H9 (cell line): ENCODE data around the gene ATP2B2. TPM values are rescaled to one million over a fixed set of nuclear protein-coding genes. Genes with fewer than 3 reads are reported as not detected.

Experiments used
- DNase-seq: peaks from one replicate; pipeline ENCODE4 v3.0.0-alpha.2; 2017
- H2AFZ ChIP-seq: one replicate; pipeline ENCODE4 v1.6.1; 2013; ENCODE audit warnings: mild to moderate bottlenecking, low read length, control low read depth, moderate library complexity
- H2AK5ac ChIP-seq: 2 replicates; pipeline ENCODE4 v1.6.1; 2013; ENCODE audit warnings: low read length, control low read depth, mixed read lengths; ENCODE audit not compliant: insufficient read length
- H2BK120ac ChIP-seq: one replicate; pipeline ENCODE4 v1.6.1; 2013; ENCODE audit warnings: low read depth, mild to moderate bottlenecking, low read length, control low read depth, inconsistent platforms; ENCODE audit not compliant: poor library complexity, severe bottlenecking
- H2BK12ac ChIP-seq: 2 replicates; pipeline ENCODE4 v1.6.1; 2013; ENCODE audit warnings: low read length, control low read depth, mixed read lengths, low read depth; ENCODE audit not compliant: insufficient read length
- H2BK15ac ChIP-seq: 2 replicates; pipeline ENCODE4 v1.6.1; 2013; ENCODE audit warnings: low read depth, low read length, control low read depth
- H2BK20ac ChIP-seq: one replicate; pipeline ENCODE4 v1.6.1; 2013; ENCODE audit warnings: low read depth, mild to moderate bottlenecking, low read length, control low read depth, inconsistent platforms; ENCODE audit not compliant: poor library complexity, severe bottlenecking
- H2BK5ac ChIP-seq: 2 replicates; pipeline ENCODE4 v1.6.1; 2013; ENCODE audit warnings: low read length, control low read depth, mixed read lengths; ENCODE audit not compliant: insufficient read length
- H3K14ac ChIP-seq: 2 replicates; pipeline ENCODE4 v1.6.1; 2013; ENCODE audit warnings: low read length, control low read depth; ENCODE audit not compliant: insufficient read depth
- H3K18ac ChIP-seq: 2 replicates; pipeline ENCODE4 v1.6.1; 2013; ENCODE audit warnings: low read depth, mild to moderate bottlenecking, mixed read lengths, low read length, control low read depth; ENCODE audit not compliant: insufficient read length
- H3K23ac ChIP-seq: 2 replicates; pipeline ENCODE4 v1.6.1; 2013; ENCODE audit warnings: low read length, control low read depth, mixed read lengths, low read depth; ENCODE audit not compliant: insufficient read length
- H3K23me2 ChIP-seq: 2 replicates; pipeline ENCODE4 v1.6.1; 2013; ENCODE audit warnings: low read depth, mild to moderate bottlenecking, mixed read lengths, low read length, control low read depth; ENCODE audit not compliant: insufficient read length, poor library complexity, severe bottlenecking
- H3K27ac ChIP-seq: 2 replicates; pipeline ENCODE4 v1.5.1; 2013; ENCODE audit warnings: low read length, control low read depth, mixed read lengths, low read depth; ENCODE audit not compliant: insufficient read length
- H3K27me3 ChIP-seq: 2 replicates; pipeline ENCODE4 v1.6.1; 2013; ENCODE audit warnings: low read length, control low read depth, inconsistent platforms; ENCODE audit not compliant: insufficient read depth
- H3K4ac ChIP-seq: 2 replicates; pipeline ENCODE4 v1.6.1; 2013; ENCODE audit warnings: low read depth, mild to moderate bottlenecking, control low read depth, inconsistent platforms, low read length, moderate library complexity
- H3K4me1 ChIP-seq: 2 replicates; pipeline ENCODE4 v1.6.1; 2013; ENCODE audit warnings: low read length, control low read depth, inconsistent platforms; ENCODE audit not compliant: insufficient read depth
- H3K4me2 ChIP-seq: 2 replicates; pipeline ENCODE4 v1.6.1; 2013; ENCODE audit warnings: low read length, control low read depth, mixed read lengths; ENCODE audit not compliant: insufficient read length, insufficient read depth
- H3K56ac ChIP-seq: 2 replicates; pipeline ENCODE4 v1.6.1; 2013; ENCODE audit warnings: low read depth, mild to moderate bottlenecking, mixed read lengths, low read length, control low read depth; ENCODE audit not compliant: insufficient read length
- H3K79me1 ChIP-seq: 2 replicates; pipeline ENCODE4 v1.6.1; 2013; ENCODE audit warnings: low read depth, mild to moderate bottlenecking, moderate library complexity, low read length, control low read depth, inconsistent platforms; ENCODE audit not compliant: insufficient read depth, poor library complexity, severe bottlenecking
- H3K79me2 ChIP-seq: 2 replicates; pipeline ENCODE4 v1.6.1; 2013; ENCODE audit warnings: low read length, control low read depth, inconsistent platforms; ENCODE audit not compliant: insufficient read depth
- H3K9ac ChIP-seq: 2 replicates; pipeline ENCODE4 v1.6.1; 2013; ENCODE audit warnings: low read length, control low read depth, mixed read lengths; ENCODE audit not compliant: insufficient read length; ENCODE audit errors: extremely low read depth
- H3K9me3 ChIP-seq: one replicate; pipeline ENCODE4 v1.6.1; 2013; ENCODE audit warnings: low read depth, low read length, inconsistent platforms; ENCODE audit not compliant: control insufficient read depth
- H3T11ph ChIP-seq: one replicate; pipeline ENCODE4 v1.6.1; 2013; ENCODE audit warnings: mild to moderate bottlenecking, low read length, control low read depth, inconsistent platforms
- H4K20me1 ChIP-seq: one replicate; pipeline ENCODE4 v1.6.1; 2013; ENCODE audit not compliant: control insufficient read depth, insufficient read length, insufficient read depth
- H4K5ac ChIP-seq: 2 replicates; pipeline ENCODE4 v1.6.1; 2013; ENCODE audit warnings: low read depth, mild to moderate bottlenecking, mixed read lengths, low read length, control low read depth; ENCODE audit not compliant: insufficient read length
- H4K8ac ChIP-seq: replicated peaks from 2 replicates; pipeline ENCODE4 v1.6.1; 2013; ENCODE audit warnings: low read length, control low read depth, mixed read lengths, low read depth; ENCODE audit not compliant: insufficient read length
- H4K91ac ChIP-seq: 2 replicates; pipeline ENCODE4 v1.6.1; 2013; ENCODE audit warnings: low read depth, mild to moderate bottlenecking, moderate library complexity, mixed read lengths, low read length, control low read depth; ENCODE audit not compliant: insufficient read length
- H3K27ac Mint-ChIP-seq, 3 experiments: 2 replicates in 2 of 3; 3 replicates in 1 of 3; pipeline ENCODE4 v1.8.0; 2020 to 2021; ENCODE audit warnings: mixed read lengths in 3 of 3, mild to moderate bottlenecking in 1 of 3, moderate library complexity in 1 of 3
- H3K27me3 Mint-ChIP-seq: 2 replicates; pipeline ENCODE4 v1.8.0; 2021; ENCODE audit warnings: low read depth, mild to moderate bottlenecking, moderate library complexity, mixed read lengths
- H3K36me3 Mint-ChIP-seq, 3 experiments: 2 replicates in 2 of 3; 3 replicates in 1 of 3; pipeline ENCODE4 v1.8.0; 2020 to 2021; ENCODE audit warnings: low read depth in 3 of 3, mixed read lengths in 3 of 3; ENCODE audit not compliant: insufficient read depth in 1 of 3
- H3K4me1 Mint-ChIP-seq, 2 experiments: 2 replicates each; pipeline ENCODE4 v1.8.0; 2020; ENCODE audit warnings: mixed read lengths in 2 of 2
- H3K4me3 Mint-ChIP-seq, 2 experiments: 2 replicates in 1 of 2; 3 replicates in 1 of 2; pipeline ENCODE4 v1.8.0; 2020 to 2021; ENCODE audit warnings: mild to moderate bottlenecking in 2 of 2, mixed read lengths in 2 of 2, moderate library complexity in 1 of 2
- H3K9me3 Mint-ChIP-seq, 2 experiments: 2 replicates in 1 of 2; 3 replicates in 1 of 2; pipeline ENCODE4 v1.8.0; 2020; ENCODE audit warnings: mild to moderate bottlenecking in 2 of 2, mixed read lengths in 2 of 2, moderate library complexity in 1 of 2
- WGBS: extraction: QIAGEN DNeasy Blood & Tissue Kit; methylation state at CpG from one replicate; pipeline ENCODE4 v1.1.7; 2013; ENCODE audit warnings: missing lambda C conversion rate, low lambda C conversion rate, mixed read lengths; ENCODE audit not compliant: insufficient read length; ENCODE audit errors: extremely low coverage; 5-methylcytosine and 5-hydroxymethylcytosine counted together
- total RNA-seq: library from RNA; stranded (reverse); gene quantifications from 2 replicates; pipeline ENCODE4 v1.2.1, GENCODE V29; 2021
- TF ChIP-seq, protein P1 (sequence below): fragments of 200-600 bp; sonication (generic); conservative IDR thresholded peaks from 3 replicates; pipeline ENCODE4 v1.8.0; 2021; ENCODE audit warnings: antibody characterized with exemption, mild to moderate bottlenecking

Gene ATP2B2
- total RNA-seq, 1 experiment from 2014 or later, result 0.33 TPM

DNA sequence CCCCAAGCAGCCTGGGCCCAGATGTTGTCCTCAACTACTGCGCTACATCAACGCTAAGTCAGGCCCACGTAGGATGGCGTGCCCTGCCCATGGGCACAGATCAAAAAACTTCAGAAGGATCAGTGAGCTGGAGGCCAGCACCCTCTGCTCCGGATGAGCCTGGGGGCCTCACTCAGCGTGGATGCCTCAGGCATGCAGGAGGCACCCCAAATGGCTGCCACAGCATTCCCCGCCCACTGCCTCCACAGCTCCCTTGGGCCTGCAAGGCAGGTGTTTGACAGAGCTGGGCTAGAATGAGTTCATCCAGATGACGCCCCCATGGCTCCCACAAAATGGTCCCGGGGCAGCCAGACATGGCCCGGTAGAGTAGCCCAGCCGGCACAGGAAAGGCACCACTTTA, 7.1 kb downstream of the ATP2B2 start:
- H2BK5ac ChIP-seq, result no peak overlapping the region
- Mint-ChIP-seq H3K27ac (no peak overlapping the region), H3K4me3 (no peak overlapping the region), H3K4me1 (peaks cover 6 to 16% of the 10 kb centered on the region in 2 experiments), H3K27me3 (peaks cover 5% of the 10 kb centered on the region; the same call in 1 of the 2 replicates), H3K9me3 (no peaks in the 10 kb centered on the region), H3K36me3 (no peaks in the 10 kb centered on the region)
- TF ChIP-seq, protein P1, sequence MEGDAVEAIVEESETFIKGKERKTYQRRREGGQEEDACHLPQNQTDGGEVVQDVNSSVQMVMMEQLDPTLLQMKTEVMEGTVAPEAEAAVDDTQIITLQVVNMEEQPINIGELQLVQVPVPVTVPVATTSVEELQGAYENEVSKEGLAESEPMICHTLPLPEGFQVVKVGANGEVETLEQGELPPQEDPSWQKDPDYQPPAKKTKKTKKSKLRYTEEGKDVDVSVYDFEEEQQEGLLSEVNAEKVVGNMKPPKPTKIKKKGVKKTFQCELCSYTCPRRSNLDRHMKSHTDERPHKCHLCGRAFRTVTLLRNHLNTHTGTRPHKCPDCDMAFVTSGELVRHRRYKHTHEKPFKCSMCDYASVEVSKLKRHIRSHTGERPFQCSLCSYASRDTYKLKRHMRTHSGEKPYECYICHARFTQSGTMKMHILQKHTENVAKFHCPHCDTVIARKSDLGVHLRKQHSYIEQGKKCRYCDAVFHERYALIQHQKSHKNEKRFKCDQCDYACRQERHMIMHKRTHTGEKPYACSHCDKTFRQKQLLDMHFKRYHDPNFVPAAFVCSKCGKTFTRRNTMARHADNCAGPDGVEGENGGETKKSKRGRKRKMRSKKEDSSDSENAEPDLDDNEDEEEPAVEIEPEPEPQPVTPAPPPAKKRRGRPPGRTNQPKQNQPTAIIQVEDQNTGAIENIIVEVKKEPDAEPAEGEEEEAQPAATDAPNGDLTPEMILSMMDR, result no peak
- H4K91ac ChIP-seq, result no peak overlapping the region
- H3K9ac ChIP-seq, result no peak overlapping the region
- H3K4me2 ChIP-seq, result no peak overlapping the region
- no peaks in the 10 kb centered on the region for H3K9me3 ChIP-seq
- no peak overlapping the region for H2BK20ac ChIP-seq
- no peak overlapping the region for H3K4ac ChIP-seq
- no peaks in the 10 kb centered on the region for H3K27me3 ChIP-seq
- H3K79me1 ChIP-seq, result no peaks in the 10 kb centered on the region
- no peak overlapping the region for H2BK12ac ChIP-seq
- no peak overlapping the region for H2BK15ac ChIP-seq
- DNase-seq, result no peak
- no peak overlapping the region for H2AFZ ChIP-seq
- H3K23ac ChIP-seq, result no peak overlapping the region
- H3K27ac ChIP-seq, result no peak overlapping the region
- no peaks in the 10 kb centered on the region for H3K79me2 ChIP-seq
- H3K18ac ChIP-seq, result no peak overlapping the region
- H2BK120ac ChIP-seq, result no peak overlapping the region
- peak overlapping the region; percentile 22; the same call in 1 of the 2 replicates for H3K14ac ChIP-seq
- H4K20me1 ChIP-seq, result no peaks in the 10 kb centered on the region
- H3K56ac ChIP-seq, result no peak overlapping the region
- H3K4me1 ChIP-seq, result no peaks in the 10 kb centered on the region
- H2AK5ac ChIP-seq, result no peak overlapping the region
- H3T11ph ChIP-seq, result no peak overlapping the region
- H3K23me2 ChIP-seq, result no peaks in the 10 kb centered on the region
- no CpG with 5 or more reads among the region's 11 CpGs for WGBS
- H4K8ac ChIP-seq, result no peak overlapping the region
- no peak overlapping the region for H4K5ac ChIP-seq
